ENCODE data around the gene MN1. TPM values are rescaled to one million over a fixed set of nuclear protein-coding genes. Genes with fewer than 3 reads are reported as not detected.

MN1 gene
- total RNA-seq (2022; extraction: Qiagen RNA extraction) = 2.5 to 3.6 TPM (median 2.8 TPM) in 5 replicates

GRCh38 chr22:27801616-27802345 lies at the start of gene MN1:
Gene MN1, minus strand, starts transcription at chr22:27801756. Its CDS starts 1,213 bp downstream, at chr22:27800543.

Other genes starting within 250 kb of the MN1 start
- gene PITPNB, start 117.5 kb upstream of the MN1 start, total RNA-seq (2022; extraction: Qiagen RNA extraction) = 43.1 to 59.2 TPM (median 45.6 TPM) in 5 replicates